ENCODE results near the gene CEACAM16.

GRCh38 chr19:44687888-44688287, 11.1 kb upstream of the CEACAM16 start:
- TF ChIP-seq POLR2A (IDR thresholded peaks at IDR 0.05) (no peak), CTCF (IDR thresholded peaks at IDR 0.05) (no peak)
